IPS DF 4.7 (cell line): Measurements from ENCODE around the gene NKTR.
"Not testable (repeated sequence)": the region's sequence is repeated elsewhere in the genome, so short reads cannot be mapped to it uniquely, and the experiment has no call there.

ENCODE experiments used
- DNase-seq: peaks from one replicate; pipeline ENCODE4 v3.0.0-alpha.2; 2013; ENCODE audit warnings: low spot score; ENCODE audit errors: extremely low read depth

Gene NKTR

DNA sequence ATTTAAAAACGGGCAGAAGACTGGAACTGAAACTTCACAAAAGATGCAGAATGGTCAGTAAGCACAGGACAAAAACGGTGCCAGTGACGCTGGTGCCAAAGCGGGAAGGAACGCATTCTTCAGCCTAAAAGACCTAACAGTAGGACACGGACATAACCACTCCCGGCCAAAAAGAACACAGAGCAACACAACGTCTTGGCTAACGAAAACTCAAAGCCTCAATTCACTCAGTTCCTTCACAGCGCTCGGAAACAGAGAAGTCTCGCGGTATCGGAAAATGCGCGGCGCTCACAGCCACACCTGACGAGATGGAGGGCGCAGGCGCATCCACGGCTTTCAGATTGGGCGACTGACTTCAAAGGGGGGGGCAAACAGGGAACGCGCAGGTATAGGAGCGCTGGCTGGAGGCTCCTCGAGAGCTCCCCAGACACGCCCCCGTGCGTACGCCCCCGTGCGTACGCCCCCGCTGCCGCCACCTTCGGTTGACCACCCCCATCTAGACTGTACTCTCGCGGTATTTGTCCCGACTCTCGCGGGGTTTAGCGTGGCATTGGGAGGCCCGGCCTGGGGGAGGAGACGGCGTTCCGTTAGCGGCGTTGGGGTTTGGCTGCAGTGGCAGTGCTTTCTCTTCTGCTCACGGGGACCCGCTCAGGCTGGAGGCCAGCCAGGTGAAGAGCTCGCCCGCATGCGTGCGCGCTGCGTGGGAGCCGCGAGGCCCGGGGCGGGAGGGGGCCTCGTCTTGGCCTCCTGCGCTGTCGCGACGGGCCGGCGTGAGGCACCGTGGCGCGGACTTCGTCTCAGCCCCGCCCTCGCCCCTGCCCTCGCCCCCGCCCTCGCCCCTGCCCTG, at the start of gene NKTR:
TSS of gene NKTR (plus strand) at position 576 of the 847 bp plus-strand sequence. CDS start 321 bp downstream, outside the sequence.
- DNase-seq: peak; percentile 91

DNA sequence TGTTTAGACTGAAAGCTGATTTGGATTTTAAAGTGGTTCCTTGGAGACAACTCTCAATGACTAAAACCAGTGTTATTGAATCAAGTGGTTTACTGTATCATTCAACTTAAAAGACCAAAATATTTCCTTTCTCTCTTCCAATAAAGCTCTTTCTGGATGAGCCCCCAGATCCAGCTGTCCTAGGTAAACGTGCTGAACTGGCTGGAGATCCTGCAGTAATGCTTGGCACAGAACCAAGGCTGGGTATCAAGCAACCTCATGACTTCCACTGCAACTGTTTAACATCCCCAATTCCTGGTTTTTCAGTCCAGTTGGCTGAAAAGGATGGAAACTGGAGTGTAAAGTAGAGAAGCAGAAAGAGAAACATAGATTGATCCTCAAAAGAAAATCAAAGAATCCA, 47.7 kb upstream of the NKTR start:
- no peak for DNase-seq

DNA sequence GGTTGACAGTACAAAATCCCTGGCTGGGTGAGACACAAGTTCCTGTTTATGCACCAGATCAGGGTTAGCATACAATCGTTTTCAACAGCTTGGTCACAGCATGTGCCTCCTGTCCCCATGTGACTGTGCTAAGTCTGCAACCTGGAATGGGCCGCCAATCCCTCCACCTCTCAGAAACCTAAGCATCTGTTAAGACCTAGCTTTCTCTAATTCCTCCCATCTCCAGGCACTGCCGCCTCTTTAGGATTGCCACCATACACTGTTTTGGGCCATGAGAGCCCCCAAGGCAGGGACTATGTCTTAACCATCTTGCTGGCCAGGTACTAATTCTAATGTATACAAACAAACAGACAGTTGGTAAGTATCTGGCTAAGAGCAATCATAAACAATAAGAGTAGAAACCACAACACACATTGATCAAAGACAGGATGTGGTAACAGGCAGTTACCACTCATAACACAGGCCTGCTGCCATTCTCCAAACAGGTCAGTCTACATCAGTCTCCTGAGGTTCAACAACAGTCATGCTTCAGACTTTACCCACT, 44.3 kb upstream of the NKTR start:
- no peak for DNase-seq

DNA sequence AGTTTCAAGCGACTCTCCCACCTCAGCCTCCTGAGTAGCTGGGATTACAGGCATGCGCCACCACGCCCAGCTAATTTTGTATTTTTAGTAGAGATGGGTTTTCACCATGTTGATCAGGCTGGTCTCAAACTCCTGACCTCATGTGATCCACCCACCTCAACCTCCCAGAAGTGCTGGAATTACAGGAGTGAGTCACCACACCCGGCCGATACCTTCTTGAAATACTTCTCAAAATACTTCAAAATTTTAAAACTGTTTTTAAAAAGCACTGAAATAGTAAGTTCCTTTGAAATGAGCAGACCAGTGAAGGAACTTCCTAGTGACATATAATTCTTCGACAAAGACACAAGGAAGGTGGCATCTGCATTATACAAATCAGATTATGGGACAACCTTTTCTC, 43.7 kb upstream of the NKTR start:
- not testable (repeated sequence) for DNase-seq

DNA sequence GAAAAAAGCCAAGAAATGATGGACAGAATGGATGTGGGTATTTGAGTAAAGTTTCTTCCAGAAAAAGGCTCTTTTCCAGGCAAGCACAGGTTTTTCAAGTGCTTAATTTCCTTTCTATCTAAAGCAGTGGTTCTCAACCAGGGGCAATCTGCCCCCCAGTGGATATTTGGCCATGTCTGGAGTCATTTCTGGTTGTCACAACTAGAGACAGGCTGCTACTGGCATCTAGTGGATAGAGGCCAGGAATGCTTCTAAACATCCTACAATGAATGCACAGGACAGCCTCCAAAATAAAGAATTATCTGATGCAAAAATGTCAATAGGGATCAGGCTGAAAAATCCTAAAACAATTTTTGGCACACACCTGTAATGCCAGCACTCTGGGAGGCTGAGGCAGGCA, 42.6 kb upstream of the NKTR start:
- no peak for DNase-seq

DNA sequence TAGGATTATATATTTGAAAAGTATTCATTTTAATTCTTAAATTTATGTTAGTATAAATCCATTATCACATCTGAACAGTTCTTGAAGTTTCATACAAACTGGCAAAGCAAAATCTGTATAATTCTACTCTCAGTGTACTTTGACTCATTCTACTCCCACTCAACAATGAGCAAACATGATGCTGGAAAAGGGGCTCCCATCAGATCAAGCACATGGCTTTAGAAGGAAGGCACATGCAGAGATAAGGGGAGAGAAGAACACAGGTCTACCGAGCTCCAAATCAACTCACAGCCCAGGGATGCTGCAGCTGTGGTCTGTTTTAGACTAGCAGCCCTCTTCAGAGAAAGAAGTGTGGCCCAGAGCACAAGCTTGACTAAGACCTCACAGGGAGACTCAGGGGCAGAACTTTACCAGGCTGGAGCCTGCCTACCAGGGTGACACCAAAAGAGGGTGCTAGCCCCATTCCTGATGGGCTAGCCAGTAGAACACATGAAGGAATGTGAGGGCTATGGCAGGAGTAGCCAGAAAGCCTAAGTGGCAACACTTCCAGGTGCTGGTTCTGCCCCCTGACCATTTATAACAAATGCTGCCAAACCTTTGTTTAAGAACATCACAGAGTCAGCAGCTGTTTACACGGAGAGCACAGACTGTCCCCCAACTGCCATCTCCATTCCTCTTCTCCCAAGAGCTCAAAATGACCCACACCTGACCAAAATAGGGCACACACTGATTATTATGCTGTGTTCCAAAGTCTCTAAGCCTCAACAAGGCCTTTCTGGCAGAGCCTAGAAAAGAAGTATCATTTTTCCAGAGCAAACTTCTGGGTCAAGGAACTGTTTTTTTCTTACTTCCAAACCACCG, 38.2 kb upstream of the NKTR start:
- DNase-seq: no peak

DNA sequence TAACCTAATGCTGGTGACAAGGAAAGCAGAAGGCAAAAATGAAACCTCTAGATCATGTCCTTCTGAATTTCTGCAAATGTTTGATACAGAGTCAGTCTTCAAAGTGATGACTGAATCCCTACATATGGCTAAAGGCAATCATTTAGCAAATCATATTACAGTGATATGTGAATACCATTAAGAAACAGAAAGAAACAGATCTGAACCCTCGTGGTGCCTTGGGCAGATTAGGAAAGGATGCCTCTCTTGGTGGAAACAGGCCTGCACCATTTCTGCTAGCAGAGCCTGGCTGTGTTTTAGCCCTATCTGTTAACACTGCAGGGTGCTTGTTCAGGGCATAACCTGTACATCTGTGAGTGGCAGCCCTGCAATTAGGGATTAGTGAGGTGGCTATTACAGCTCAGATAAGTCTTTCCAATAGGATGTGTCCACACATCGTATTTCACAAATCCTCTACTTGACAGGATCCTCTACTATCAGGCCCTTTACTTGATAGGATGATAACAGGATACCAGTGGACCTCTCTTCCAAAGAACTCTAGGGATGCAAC, 30.8 kb upstream of the NKTR start:
- no peak for DNase-seq

DNA sequence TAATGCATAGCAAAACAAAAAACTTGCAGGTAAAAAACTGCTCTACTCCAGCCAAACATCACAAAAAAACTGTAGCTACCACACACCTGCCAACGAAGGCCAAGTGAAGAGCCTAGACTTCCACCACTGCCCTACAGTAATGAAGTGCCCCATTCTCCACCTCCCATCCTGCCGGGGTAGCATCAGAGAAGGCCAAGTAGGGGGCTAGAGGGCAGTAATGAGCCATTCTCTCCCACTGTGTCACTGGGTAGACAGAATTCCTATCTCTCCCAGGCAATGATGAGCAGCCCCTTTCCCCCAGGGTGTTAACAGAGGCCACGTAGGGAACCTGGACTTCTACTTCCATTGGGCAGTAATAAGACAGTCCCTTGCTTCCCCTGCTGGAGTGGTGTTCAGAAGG, 28.2 kb upstream of the NKTR start:
- DNase-seq: peak; percentile 74

DNA sequence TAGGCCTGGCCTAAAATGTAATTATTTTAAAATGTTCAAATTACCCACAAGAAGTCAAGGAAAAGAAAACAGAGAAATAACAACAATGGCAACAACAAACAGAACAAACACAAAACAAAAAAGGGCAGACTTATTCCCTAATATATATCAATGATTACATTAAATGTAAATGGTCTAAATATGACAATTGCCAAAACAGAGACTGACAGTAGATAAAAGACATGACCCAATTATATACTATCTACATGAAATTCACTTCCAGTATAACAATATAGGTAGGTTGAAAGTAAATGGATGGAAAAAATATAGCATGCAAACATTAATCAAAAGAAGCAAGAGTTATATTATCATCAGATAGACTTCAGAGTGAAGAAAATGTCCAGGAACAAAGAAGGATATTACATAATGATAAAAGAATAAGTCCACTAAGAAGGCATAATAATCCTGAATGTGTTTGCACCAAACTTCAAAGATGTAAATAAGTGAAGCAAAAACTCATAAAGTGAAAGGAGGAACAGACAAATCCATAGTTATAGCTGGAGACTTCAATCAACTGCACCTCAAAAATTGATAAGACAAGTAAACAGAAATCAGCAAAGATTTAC, 25.2 kb upstream of the NKTR start:
- no peak for DNase-seq

DNA sequence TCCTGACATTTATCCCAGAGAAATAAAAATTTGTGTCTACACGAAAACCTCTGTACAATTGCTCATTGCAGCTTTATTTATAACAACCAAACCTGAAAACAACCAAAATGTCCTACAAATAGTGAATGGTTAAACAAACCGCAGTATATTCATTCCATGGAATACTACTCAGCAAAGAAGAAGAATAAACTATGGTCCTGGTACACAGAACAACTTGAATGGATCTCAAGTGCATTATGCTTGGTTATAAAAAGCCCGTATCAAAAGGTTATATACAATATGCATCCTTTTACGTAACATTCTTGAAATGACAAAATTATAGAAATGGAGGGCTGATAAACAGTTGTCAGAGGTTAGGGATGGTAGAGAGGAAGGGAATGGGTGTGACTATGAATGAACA, 22.4 kb upstream of the NKTR start:
- no peak for DNase-seq

DNA sequence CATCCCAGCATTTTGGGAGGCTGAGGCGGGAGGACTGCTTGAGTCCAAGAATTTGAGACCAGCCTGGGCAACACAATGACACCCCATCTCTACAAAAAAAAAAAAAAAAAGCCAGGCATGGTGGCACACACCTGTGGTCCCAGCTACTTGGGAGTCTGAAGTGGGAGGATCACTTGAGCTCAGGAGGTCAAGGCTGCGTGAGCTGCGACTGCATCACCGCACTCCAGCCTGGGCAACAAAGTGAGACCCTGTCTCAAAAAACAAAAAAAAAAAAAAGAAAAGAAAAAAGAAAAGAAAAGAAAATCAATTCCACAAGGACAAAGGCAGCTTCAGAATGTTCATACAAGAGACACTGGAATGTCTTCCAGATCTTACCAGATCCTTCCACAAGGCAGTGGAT, 21.1 kb upstream of the NKTR start:
- not testable (repeated sequence) for DNase-seq

DNA sequence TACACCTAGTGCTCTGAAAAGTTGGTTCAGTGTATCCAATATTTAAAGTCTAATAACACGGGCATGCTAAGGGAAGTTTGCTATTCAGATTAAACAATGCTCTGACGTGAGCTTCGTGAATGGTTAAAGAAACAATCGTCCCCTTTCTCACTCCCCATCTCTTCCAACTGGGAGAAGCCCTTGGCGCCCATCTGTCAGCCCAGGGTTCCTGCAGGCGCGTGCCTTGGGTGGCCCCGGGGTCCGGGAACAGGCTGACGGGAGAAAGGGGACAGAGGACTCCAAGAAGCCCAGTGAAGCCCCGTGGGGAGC, 19.1 kb upstream of the NKTR start:
- DNase-seq: no peak

DNA sequence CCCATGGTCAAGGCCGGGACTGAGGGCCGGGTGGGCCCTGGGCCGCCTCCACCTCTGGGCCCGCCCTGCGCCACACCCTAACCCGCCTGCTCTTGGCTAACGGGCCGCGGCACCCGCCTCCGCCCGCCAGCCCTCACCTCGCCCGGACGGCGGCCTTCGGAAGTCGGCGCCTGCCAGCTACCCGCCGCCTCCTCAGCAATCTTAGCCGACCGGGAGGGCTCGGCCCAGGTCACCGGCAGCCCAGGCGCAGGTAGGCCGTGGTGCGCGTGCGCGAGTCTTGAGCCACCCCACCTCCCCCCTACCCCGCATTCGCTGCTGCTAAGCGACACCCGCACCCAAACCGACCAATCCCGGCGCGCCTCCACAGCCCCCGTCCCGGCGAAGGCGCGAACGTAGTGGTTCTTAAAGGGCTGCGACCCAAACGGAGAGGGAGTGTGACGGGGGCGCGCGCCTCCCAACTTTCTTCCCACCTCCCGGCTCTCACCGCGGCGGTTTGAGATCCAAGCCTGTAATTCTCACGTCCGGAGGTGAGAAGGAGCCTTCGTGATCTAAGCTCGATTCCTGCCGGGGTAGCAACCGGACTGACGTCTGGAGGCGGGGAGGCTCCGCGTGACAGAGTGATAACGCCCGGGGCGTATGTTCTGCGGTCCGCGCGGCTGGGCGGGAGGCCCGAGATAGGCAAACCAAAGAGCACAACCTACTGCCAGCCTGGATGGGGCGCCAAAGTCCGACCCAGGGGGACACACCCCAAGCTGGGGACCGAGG, 18.6 kb upstream of the NKTR start, which contains the start of gene SEC22C:
TSS of gene SEC22C (minus strand) at position 259 of the 765 bp plus-strand sequence. CDS start 12,921 bp downstream, outside the sequence.
- DNase-seq: peak; percentile 71

DNA sequence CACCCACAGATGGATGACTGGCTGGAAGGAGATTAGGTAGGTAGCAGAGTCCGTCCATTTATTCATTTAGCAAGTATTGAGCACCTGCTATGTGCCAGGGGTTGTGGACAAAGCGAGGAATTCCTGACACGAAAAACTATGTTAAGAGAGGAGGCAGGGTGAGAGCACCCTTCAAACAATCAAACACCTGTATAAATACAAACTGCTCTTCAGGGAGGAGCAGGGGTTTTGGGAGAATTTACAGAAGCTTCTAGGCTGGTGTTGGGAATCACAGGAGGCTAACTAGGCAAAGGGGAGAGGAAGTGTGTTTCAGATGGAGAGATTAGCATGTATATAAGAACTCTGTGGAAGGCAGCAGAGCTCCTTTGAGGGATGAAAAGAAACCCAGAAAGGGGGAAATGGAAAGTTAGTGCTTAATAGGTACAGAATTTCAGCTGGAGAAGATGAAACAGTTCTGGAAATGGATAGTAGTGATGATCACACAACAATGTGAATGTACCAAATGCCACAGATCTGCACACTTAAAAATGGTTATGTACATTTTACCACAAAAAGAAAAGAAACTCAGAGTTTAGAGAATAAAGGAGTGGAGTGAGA, 17.9 kb upstream of the NKTR start:
- DNase-seq: no peak

DNA sequence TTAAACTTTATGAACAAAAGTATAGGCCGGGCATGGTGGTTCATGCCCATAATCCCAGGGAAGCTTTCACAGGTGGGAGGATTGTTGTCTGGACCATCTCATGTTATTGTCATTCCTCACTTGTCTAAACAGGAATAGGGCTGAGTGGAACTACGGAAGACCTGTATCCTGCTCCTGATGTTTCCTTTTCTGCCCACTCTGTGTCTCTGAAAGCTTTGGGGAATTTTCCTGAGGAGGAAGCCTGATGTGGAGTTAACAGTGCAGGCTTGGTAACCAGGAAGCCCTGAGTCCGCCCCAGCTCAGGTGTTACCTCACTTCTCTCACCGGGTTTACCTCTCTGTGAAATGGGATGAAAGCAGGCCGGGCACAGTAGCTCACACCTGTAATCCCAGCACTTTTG, 11.9 kb upstream of the NKTR start:
- DNase-seq: no peak

DNA sequence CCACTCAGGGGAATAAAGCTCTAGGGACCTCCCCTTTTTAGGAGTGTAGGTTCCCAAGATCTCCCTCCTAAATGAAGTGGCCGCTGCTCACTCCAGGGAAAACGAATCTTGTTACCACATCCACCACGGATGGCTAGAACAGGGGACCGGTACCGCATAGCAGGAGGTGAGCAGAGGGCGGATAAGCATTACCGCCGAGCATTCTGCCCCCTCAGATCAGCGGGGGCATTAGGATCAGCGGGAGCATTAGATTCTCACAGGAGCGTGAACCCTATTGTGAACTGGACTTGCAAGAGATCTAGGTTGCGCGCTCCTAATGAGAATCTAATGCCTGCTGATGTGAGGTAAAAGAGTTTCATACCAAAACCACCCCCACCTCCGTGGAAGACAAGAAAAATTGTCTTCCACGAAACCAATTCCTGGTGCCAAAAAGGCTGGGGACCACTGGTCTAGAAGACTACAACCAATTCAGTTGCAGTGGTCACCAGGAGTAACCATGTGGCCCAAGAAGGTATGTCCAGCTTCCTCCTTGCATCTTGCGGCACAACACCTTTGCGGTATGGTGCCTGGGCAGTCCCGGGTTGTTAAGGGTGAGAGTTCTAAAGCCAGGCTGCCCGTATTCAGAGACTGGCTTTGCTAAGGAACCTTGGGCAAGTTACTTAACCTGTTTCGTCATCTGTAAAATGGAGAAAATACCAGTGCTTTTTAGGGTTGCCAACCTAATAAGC, 10.9 kb upstream of the NKTR start:
- DNase-seq: no peak

DNA sequence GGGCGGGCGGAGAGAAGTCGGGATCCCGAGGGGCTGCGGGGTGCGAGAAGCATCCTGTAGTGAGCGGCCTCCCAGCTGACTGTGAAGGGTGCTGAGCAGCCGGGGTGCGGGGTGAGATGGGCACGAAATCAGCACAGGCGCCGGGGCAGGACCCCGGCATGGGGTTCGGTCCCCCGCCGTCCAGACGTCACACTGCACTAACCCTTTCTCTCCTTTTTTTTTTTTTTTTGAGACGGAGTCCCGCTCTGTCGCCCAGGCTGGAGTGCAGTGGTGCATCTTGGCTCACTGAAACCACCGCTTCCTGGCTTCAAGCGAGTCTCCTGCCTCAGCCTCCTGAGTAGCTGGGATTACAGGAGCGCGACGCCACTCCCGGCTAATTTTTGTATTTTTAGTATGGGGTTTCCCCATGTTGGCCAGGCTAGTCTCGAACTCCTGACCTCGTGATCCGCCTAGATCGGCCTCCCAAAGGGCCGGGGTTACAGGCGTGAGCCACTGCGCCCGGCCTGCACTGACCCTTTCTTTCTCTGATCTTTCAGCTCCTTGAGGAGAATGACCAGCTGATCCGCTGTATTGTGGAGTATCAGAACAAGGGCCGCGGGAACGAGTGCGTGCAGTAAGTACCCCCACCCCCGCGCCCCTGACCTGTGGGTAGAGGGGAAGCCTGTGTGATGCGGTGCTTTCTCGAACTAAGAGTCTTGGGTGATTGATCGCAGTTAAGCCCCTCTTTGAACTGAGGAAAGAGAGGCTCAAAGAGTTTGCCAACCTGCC, 9.3 kb upstream of the NKTR start:
- DNase-seq: no peak

DNA sequence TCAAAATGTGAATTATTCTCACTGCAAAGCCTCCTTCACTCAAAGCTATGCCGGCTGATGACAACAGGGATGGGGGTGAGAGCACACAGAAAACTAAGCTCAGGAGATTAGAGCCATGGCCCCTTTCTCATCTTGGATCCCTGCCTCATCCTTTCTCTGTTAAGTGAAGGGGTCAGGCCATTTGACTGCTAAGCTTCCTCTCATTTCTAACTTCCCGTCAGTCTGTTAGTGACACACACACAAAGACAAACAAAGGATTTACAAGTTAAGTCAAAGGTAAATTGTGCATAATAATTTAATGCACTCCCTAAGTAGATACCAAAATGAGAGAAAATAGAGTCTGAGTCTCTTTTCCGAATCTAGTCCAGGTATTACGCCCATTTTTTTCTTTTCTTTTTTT, 8.7 kb upstream of the NKTR start:
- no peak for DNase-seq

DNA sequence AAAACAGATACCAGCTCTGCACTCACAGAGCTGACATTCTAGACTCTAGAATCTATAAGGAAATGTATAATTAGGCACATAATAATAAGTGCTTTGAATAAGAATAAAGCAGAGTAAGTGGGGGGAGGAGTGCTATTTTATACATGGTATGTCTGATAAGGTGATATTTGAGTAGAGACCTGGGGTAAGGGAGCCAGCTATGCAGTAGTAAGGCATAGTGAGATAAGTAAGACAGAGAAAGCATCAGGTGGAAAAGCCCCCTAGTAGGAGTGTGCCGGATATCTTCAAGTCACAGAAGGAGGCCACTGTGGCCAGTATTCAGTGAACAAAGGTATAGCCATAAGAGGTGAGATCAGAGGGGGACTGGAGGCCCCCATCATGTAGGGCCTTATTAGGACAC, 6.9 kb upstream of the NKTR start:
- no peak for DNase-seq
